Activated naive CD8-positive, alpha-beta T cell treated with anti-CD3 and anti-CD28 coated beads, Interleukin-2, amount 10 ng/mL, durations not matched to agents 7 days and 5 days (primary cell): Measurements from ENCODE around the gene SCUBE1. TPM values are rescaled to one million over a fixed set of nuclear protein-coding genes. Genes with fewer than 3 reads are reported as not detected.
A peak's percentile ranks its signal among the peaks of the same experiment; 100 is the strongest.
"Not testable (repeated sequence)": the region's sequence is repeated elsewhere in the genome, so short reads cannot be mapped to it uniquely, and the experiment has no call there.

Source experiments
- ATAC-seq: fragments of 150-1000 bp; cut with Tn5 transposase; one replicate; pipeline ENCODE4 v1.10.0; 2021; ENCODE audit warnings: low read depth, moderate library complexity
- POLR2A ChIA-PET: fragments of 350-600 bp; sonication (Branson Sonifier 250); formaldehyde crosslinking; loops from one replicate; lab custom pipeline; 2021; ENCODE audit warnings: antibody characterized with exemption; lab: Charles Lee
- DNase-seq: peaks from one replicate; pipeline ENCODE4 v3.0.0; 2021
- H3K27ac Mint-ChIP-seq: one replicate; pipeline ENCODE4 v1.8.0; 2022; ENCODE audit warnings: mild to moderate bottlenecking, mixed read lengths
- H3K27me3 Mint-ChIP-seq: one replicate; pipeline ENCODE4 v1.8.0; 2022; ENCODE audit warnings: mild to moderate bottlenecking, moderate library complexity, mixed read lengths
- H3K36me3 Mint-ChIP-seq: one replicate; pipeline ENCODE4 v1.8.0; 2021; ENCODE audit warnings: mild to moderate bottlenecking, mixed read lengths
- H3K4me1 Mint-ChIP-seq: one replicate; pipeline ENCODE4 v1.8.0; 2021; ENCODE audit warnings: mixed read lengths
- H3K4me3 Mint-ChIP-seq: one replicate; pipeline ENCODE4 v1.8.0; 2022; ENCODE audit warnings: mild to moderate bottlenecking, moderate library complexity, mixed read lengths
- H3K9me3 Mint-ChIP-seq: one replicate; pipeline ENCODE4 v1.8.0; 2021; ENCODE audit warnings: mixed read lengths
- total RNA-seq, 2 experiments: library from RNA; stranded (reverse); gene quantifications; one replicate each; pipeline ENCODE4 v1.2.3, GENCODE V29; 2021

The SCUBE1 gene
- total RNA-seq, 2 experiments from 2014 or later: 0.03 to 0.20 TPM

DNA sequence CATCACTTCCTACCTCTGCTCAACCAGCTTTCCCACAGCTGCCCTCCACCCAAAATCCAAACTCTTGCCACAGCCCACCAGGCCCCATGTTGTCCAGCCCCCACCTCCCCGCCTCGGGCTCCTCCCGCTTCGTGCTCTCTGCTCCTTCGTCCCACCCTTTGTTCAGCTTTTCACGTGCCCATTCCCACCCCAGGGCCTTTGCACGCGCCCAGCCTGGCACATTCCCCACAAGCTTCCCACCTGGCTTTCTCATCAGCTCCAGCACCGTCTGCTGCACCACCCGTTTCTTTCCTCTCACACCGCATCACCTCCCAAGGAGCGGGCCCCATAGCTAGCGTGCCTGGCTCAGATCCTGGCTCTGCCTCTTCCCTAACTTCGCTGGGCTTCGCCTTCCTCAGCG lies 54.8 kb downstream of the SCUBE1 start:
- POLR2A ChIA-PET: no interaction called here
- H3K4me1 Mint-ChIP-seq: peaks cover 9% of the 10 kb centered on the region
- no peaks in the 10 kb centered on the region for H3K9me3 Mint-ChIP-seq
- no peak overlapping the region for H3K4me3 Mint-ChIP-seq
- peaks cover 3% of the 10 kb centered on the region for H3K27me3 Mint-ChIP-seq
- DNase-seq (no peak), ATAC-seq (no peak)
- peak overlapping the region; percentile 70 for H3K27ac Mint-ChIP-seq
- no peaks in the 10 kb centered on the region for H3K36me3 Mint-ChIP-seq

DNA sequence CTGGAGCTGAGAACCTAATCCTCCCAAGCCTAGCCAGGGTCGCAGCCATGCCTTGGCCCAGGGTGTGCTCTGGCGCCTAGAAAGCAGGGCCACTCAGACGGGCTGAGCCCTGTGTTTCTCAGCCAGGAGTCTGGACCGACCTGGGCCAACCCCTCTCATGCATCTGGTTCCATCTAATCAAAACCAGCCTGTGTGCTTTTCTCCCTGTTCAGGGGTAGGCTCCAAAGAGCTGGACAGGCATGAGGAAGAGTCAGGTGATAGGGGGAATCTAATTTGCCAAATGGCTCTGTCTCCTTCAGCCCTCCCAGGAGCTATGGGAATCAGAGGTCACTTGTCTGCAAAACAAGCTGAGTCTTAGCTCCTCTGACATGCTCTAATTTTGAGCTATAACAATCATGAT lies 55.7 kb downstream of the SCUBE1 start:
- ATAC-seq (no peak), DNase-seq (no peak)
- Mint-ChIP-seq H3K4me3 (no peak overlapping the region), H3K36me3 (no peaks in the 10 kb centered on the region), H3K9me3 (no peaks in the 10 kb centered on the region), H3K4me1 (peaks cover 9% of the 10 kb centered on the region), H3K27ac (no peak overlapping the region), H3K27me3 (peaks cover 8% of the 10 kb centered on the region)
- POLR2A ChIA-PET: no interaction called here

DNA sequence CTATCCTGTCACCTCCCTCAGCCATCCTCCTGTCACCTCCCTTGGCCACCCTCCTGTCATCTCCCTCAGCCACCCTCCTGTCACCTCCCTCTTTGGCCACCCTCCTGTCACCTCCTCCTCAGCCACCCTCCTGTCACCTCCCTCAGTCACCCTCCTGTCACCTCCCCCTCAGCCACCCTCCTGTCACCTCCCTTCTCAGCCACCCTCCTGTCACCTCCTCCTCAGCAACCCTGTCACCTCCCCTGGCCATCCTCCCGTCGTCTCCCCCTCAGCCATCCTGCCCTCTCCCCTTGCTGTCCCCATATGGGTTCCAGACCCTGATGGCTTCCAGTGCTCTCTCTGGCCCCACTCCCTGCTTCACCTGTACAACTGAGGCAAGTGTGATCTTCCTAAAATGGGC lies 61.8 kb downstream of the SCUBE1 start:
- Mint-ChIP-seq H3K4me1 (peaks cover 2% of the 10 kb centered on the region), H3K36me3 (no peaks in the 10 kb centered on the region), H3K27ac (peak overlapping the region; percentile 34), H3K4me3 (no peak overlapping the region), H3K27me3 (peaks cover 10% of the 10 kb centered on the region), H3K9me3 (no peaks in the 10 kb centered on the region)
- no peak for ATAC-seq
- POLR2A ChIA-PET: no interaction called here
- DNase-seq: no peak

DNA sequence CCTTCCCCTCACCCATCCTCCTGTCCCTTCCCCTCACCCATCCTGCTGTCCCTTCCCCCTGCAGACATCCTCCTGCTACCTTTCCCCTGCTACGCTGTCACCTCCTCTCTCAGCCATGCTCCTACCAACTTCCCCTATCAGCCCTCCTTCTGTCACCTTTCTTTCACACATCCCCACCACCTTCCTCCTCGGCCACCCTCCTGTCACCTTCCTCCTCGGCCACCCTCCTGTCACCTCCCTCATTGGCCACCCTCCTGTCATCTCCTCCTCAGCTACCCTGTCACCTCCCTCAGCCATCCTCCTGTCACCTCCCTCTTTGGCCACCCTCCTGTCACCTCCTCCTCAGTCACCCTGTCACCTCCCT lies 62.7 kb downstream of the SCUBE1 start:
- H3K4me3 Mint-ChIP-seq, ATAC-seq, H3K36me3 Mint-ChIP-seq, H3K4me1 Mint-ChIP-seq, POLR2A ChIA-PET, H3K9me3 Mint-ChIP-seq, DNase-seq: not testable (repeated sequence)
- Mint-ChIP-seq H3K27me3 (peaks cover 10% of the 10 kb centered on the region), H3K27ac (peak overlapping the region; percentile 69)

DNA sequence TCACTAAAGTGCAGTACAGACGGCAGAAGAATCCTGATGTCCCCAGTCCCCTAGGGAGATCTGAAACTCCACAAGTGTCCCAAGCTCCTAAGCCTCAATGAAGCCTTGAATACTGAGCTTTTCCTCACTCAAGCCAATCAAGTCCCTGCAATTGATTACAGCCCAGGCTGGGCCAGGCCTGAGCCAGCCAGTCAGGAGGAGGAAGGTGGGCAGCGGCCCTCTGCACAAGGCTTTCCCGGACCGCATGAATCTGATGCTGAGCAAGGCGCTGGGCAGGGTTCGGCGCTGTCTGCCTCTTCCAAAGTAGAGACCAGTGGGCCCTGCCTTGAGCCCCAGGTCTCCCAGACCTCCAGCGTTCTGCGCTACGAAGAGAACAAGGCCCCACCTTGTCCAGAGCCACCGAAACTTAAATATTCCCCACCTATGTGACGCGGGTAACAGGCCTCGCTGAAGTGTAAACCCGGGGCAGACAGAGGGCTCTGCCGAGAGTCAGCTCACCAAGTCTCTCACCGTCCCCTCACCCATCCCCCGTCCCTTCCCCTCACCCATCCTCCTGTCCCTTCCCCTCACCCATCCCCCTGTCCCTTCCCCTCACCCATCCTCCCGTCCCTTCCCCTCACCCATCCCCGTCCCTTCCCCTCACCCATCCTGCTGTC lies 63.2 kb downstream of the SCUBE1 start:
- no peaks in the 10 kb centered on the region for H3K36me3 Mint-ChIP-seq
- peaks cover 2% of the 10 kb centered on the region for H3K4me1 Mint-ChIP-seq
- POLR2A ChIA-PET: no interaction called here
- H3K9me3 Mint-ChIP-seq: no peaks in the 10 kb centered on the region
- H3K4me3 Mint-ChIP-seq: no peak overlapping the region
- ATAC-seq (no peak), DNase-seq (no peak)
- H3K27ac Mint-ChIP-seq: no peak overlapping the region
- peaks cover 10% of the 10 kb centered on the region for H3K27me3 Mint-ChIP-seq

DNA sequence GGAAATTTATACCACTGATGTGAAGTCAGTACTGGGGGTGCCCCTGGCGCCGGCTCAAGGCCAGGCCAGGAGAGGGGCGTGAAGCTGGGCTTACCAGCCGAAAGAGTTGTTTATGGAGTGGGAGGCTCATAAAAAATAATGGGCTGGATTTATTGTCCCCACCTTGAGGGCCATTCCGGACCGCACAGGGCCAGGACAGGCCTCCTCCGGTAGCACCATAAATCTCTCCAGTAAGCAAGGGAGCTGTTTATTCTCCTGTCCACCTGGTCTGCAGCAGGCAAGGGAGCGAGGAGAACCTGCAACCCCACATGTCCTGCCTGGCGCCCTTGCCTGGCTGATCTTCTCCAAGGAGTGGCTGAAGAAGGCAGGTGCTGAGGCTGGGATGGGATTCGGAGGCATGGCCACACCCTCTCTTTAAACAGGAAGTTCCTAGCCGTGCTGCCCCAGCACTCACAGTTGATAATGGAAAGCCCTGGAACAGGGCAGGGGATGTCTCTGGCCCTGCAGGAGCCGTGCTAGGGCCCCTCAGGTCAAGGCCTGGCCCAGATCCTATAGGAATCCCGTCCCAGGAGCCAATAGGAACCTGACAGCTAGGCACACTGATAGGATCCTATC lies 65.1 kb downstream of the SCUBE1 start:
- H3K36me3 Mint-ChIP-seq: no peaks in the 10 kb centered on the region
- peaks cover 10% of the 10 kb centered on the region for H3K27me3 Mint-ChIP-seq
- POLR2A ChIA-PET: no interaction called here
- H3K9me3 Mint-ChIP-seq: no peaks in the 10 kb centered on the region
- H3K4me3 Mint-ChIP-seq: no peak overlapping the region
- peaks cover 7% of the 10 kb centered on the region for H3K4me1 Mint-ChIP-seq
- ATAC-seq (no peak), DNase-seq (no peak)
- H3K27ac Mint-ChIP-seq: no peak overlapping the region

DNA sequence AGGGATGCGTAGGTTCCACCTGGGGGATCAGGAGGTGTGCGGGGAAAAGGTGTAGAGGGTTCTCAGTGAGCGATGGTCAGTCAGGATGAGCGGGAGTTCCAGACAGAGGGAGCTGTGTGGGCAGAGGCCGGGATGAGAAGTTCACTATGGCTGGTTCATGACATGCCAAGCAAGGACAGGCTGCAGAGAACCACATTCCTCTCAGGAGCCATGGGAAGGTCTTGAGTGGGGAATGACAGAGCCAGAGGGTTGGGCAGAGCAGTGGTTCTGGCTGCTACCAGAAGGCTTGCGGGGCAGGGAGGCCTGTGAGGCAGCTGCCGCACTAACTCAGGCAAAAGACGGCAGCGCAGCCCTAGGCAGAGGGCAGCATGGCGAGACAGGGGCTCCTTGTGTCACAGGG lies 66.1 kb downstream of the SCUBE1 start:
- no peak overlapping the region for H3K27ac Mint-ChIP-seq
- no peak for ATAC-seq
- H3K4me1 Mint-ChIP-seq: peaks cover 7% of the 10 kb centered on the region

DNA sequence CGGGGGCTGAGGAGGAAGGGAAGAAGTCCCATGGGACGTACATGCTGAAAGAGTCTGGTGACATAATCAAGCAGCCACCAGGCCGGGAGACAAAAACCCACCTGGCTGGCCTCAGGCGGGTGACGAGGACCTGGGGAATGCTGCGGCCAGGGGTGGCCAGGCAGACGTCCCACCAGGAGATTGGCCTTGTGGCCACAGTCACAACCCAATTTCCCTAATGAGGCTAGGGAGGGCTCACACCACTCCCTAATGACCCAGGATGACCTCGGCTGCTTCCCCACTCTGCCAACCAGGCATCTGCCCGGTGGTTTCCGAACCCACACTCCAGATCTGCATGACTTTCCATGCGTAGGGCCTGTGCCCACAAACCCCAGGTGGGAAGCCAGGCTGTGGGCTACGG lies 66.9 kb downstream of the SCUBE1 start:
- DNase-seq: no peak
- POLR2A ChIA-PET: no interaction called here
- Mint-ChIP-seq H3K4me3 (no peak overlapping the region), H3K27me3 (peaks cover 3% of the 10 kb centered on the region), H3K9me3 (no peaks in the 10 kb centered on the region), H3K27ac (no peak overlapping the region), H3K36me3 (no peaks in the 10 kb centered on the region), H3K4me1 (peaks cover 7% of the 10 kb centered on the region)
- no peak for ATAC-seq

More for the DNA sequence above, 66.1 kb downstream of the SCUBE1 start:
- H3K4me3 Mint-ChIP-seq: no peak overlapping the region
- POLR2A ChIA-PET: no interaction called here
- H3K27me3 Mint-ChIP-seq: peaks cover 3% of the 10 kb centered on the region
- H3K36me3 Mint-ChIP-seq: no peaks in the 10 kb centered on the region
- no peak for DNase-seq
- H3K9me3 Mint-ChIP-seq: no peaks in the 10 kb centered on the region

DNA sequence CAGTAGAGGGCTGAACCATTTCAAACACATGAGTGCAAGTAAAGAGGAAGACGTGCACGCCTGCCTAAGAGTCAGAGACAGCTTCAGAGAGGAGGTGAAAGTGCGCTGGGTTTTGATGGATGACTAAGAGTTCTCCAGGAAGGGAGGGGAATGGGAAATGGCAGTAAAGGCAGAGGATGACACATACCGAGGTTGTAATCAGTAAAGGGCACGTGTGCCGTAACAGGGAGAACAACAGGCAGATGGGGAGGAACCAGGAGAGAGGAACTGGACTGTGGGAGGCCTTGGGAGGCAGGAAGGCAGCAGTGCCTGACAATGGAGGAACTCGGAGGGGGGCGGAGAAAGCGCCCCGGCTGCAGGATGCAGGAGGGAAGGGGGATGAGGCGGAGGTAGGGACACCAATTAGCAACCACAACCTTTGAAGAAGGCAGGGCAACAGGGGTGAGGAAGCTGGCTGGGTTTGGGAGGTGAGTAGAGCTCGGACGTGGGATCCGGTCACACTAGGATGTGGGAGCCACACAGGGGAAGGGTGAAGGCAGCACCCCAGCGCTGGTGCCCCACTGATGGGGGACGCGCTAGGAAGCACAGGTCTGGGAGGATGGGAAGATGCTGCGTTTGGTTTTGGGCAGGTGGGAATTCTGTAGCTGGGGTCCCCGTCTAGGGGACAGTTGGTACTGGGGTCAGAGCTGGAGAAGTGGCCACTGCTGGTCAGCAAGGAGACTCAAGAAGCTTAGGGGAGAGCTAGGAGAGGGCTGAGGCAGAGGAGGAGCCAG lies 67.4 kb downstream of the SCUBE1 start:
- Mint-ChIP-seq H3K36me3 (no peaks in the 10 kb centered on the region), H3K27ac (no peak overlapping the region)
- ATAC-seq: no peak

DNA sequence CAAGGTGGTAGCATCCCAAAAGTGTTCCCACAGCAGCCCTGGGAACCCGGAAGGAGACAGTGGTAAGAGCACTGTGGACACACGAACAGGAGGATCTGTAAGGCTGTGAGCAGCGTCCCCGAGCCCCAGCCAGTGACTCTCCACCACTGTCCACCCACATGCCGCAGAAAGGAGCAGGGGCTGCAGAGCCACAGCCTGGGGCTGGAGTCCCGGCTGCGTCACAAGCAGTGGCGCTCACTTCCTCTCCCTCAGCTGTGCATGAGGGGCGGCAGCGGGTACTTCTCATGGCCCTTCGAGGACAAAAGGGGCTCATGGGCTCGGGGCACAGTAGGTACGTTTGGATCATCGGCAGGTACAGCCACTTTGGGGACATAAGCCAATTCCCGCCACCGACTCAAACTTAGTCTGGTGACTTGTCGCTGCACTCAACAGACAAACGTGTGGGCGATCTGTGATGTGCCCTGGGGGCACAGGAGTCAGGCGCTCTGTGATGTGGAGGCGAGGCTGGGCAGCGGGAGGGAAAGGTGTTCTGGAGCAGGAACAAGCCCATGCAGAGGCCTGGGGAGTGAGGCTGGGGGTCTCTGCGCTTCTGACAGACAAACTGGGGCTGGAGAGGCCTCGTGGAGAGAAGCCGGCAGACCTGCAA lies 68.5 kb downstream of the SCUBE1 start:
- Mint-ChIP-seq H3K4me1 (peaks cover 7% of the 10 kb centered on the region), H3K27me3 (peaks cover 3% of the 10 kb centered on the region), H3K9me3 (no peaks in the 10 kb centered on the region), H3K36me3 (no peaks in the 10 kb centered on the region), H3K4me3 (no peak overlapping the region), H3K27ac (no peak overlapping the region)
- ATAC-seq (no peak), DNase-seq (no peak)
- POLR2A ChIA-PET: no interaction called here

More for the DNA sequence above, 67.4 kb downstream of the SCUBE1 start:
- POLR2A ChIA-PET: no interaction called here
- no peak overlapping the region for H3K4me3 Mint-ChIP-seq
- peaks cover 3% of the 10 kb centered on the region for H3K27me3 Mint-ChIP-seq
- peaks cover 7% of the 10 kb centered on the region for H3K4me1 Mint-ChIP-seq
- no peak for DNase-seq
- H3K9me3 Mint-ChIP-seq: no peaks in the 10 kb centered on the region

DNA sequence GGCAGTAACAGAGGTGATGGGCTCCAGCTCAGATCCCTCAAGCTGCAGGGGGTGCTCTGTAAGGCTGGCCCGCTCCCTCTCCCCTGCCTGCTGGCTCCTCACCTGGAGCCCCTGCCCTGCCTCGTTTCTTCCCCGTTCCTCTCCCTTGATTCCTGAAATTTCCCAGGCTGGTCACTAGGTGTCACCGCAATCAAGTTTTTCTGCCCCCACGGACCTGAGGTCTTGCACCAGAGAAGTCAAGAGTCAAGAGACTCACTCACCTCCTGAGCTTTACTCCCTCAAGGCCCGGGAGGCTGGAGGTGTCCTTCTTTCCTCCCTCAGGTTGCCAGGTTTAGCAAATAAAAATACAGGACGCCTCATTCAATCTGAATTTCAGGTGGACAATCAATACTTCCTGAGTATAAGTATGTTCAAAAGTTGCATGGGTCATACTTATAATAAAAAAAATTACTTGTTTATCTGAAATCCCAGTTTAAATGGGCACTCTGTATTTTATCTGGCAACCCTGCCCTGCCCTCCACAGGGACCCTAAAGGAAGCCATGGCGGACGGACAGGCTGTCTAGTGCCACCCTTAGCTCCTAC lies 69.2 kb downstream of the SCUBE1 start:
- no peak overlapping the region for H3K4me3 Mint-ChIP-seq
- no peak overlapping the region for H3K27ac Mint-ChIP-seq

DNA sequence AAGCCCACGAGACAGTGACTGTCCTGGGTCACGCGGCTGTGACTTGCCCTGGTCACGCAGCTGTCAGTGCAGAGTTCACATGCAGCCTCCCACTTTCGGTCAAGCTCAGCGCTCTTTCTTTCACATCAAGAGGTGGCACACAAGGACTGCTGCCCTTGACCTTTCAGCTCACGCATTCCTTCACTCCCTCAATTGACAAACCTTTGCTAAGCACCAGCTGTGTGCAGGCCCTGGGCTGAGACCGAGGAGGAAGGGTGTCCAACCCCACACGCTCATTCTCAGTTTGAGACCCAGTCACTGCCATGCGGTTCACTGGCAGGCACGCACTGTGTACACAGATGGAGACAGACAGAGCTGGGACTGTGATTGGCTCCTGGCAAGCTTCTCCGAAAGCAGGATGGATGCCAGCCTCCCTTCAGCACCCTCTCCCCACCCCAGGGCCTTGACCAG lies 70.3 kb downstream of the SCUBE1 start:
- Mint-ChIP-seq H3K9me3 (no peaks in the 10 kb centered on the region), H3K36me3 (no peaks in the 10 kb centered on the region), H3K4me1 (peaks cover 5% of the 10 kb centered on the region), H3K4me3 (no peak overlapping the region), H3K27ac (no peak overlapping the region), H3K27me3 (peaks cover 3% of the 10 kb centered on the region)
- ATAC-seq (no peak), DNase-seq (no peak)
- POLR2A ChIA-PET: interaction anchor here (1.0 kb wide), 1 partner anchor 9 kb away, joined by 3 read pairs; no protein-coding TSS in a partner anchor

More for the DNA sequence above, 69.2 kb downstream of the SCUBE1 start:
- Mint-ChIP-seq H3K4me1 (peaks cover 7% of the 10 kb centered on the region), H3K27me3 (peaks cover 3% of the 10 kb centered on the region), H3K9me3 (no peaks in the 10 kb centered on the region), H3K36me3 (no peaks in the 10 kb centered on the region)
- DNase-seq (peak; percentile 46), ATAC-seq (peak; percentile 28)
- POLR2A ChIA-PET: no interaction called here

DNA sequence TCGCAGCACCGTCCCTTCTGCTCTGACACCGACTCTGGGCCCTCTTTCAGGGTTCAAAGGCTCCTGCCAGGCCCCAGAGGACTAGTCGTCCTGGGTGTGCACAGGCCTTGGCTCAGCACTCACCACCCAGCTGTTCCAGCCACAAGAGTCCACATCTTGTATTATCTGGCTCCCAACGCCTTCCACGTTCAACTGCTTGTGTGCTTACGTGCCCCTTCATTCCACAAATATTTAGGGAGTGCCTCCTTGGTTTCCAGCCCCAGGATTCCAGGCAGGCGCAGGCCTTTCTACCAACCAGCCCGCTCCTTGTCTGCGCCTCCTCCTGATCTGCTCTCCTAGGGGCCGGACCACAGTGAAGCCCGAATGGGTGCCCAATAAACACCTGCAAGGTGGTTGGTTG lies 70.9 kb downstream of the SCUBE1 start:
- Mint-ChIP-seq H3K4me3 (no peak overlapping the region), H3K27me3 (peaks cover 3% of the 10 kb centered on the region), H3K4me1 (peaks cover 5% of the 10 kb centered on the region), H3K9me3 (no peaks in the 10 kb centered on the region), H3K27ac (no peak overlapping the region), H3K36me3 (no peaks in the 10 kb centered on the region)
- DNase-seq (no peak), ATAC-seq (no peak)
- POLR2A ChIA-PET: interaction anchor here (1.0 kb wide), 1 partner anchor 8 kb away, joined by 3 read pairs; no protein-coding TSS in a partner anchor
